NCI-H1930 (cell line): ENCODE measurements around the gene CCR1.
"Not testable (repeated sequence)": the region's sequence is repeated elsewhere in the genome, so short reads cannot be mapped to it uniquely, and the experiment has no call there.

Experiments used
- DNase-seq, 2 experiments: peaks; one replicate each; lab custom pipeline; 2025; lab: John Stamatoyannopoulos, UW

Gene CCR1

GRCh38 chr3:46212101-46212500, 4.0 kb upstream of the CCR1 start:
- DNase-seq = no peak

- no peak for DNase-seq
Observed at GRCh38 chr3:46209746-46210470, 1.8 kb upstream of the CCR1 start.

- DNase-seq = no peak
Observed at GRCh38 chr3:46209053-46209452, 940 bp upstream of the CCR1 start.

DNA sequence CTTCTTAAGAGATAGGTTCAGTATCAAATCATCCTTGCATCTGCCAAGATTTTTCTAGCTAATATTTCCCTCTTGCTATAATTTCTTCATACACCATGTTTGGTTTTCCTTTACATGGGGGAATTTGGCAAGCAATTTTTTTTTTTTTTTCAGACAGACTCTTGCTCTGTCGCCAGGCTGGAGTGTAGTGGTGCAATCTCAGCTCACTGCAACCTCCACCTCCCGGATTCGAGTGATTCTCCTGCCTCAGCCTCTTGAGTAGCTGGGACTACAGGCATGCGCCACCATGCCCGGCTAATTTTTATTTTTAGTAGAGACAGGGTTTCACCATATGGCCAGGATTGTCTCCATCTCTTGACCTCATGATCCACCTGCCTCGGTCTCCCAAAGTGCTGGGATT, 599 bp downstream of the CCR1 start:
- not testable (repeated sequence) for DNase-seq

GRCh38 chr3:46206282-46207015, 1.7 kb downstream of the CCR1 start:
- no peak for DNase-seq

DNA sequence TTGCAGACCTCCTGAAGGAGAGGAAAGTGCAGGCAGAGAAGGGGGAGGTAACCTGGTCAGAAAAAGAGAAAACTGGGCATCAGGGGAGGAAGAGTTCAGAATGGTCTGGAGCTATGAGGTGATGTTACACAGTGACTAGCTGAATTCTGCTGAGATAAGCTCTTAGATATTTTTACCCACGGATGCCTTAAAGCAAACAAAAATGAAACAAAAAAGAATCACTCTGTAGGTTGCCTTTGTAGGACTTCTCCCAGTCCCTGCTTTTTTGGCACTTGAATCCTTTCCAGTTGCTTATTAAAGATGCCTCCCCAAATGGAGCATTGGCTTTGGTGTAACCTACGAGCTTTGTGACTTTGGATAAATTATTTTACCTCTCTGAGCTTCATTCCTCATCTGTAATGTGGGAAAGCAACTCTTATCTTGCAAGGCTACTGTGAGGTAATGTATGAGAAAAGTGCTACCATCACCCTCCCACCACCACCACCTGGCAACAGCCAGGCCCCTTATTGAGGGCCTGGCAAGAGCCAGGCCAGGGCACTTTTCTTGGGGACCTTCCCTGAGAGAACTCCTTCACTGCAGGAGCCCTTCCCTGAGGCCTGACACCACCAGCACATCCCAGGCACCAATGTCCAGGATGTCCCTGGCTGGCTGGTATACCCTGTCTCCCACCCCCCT, 2.7 kb downstream of the CCR1 start:
- no peak for DNase-seq

GRCh38 chr3:46203681-46204080, 4.4 kb downstream of the CCR1 start:
- no peak for DNase-seq

- no peak for DNase-seq
Observed at GRCh38 chr3:46202535-46202934, 5.6 kb downstream of the CCR1 start.

GRCh38 chr3:46200790-46201189, 7.3 kb downstream of the CCR1 start:
- no peak for DNase-seq

DNA sequence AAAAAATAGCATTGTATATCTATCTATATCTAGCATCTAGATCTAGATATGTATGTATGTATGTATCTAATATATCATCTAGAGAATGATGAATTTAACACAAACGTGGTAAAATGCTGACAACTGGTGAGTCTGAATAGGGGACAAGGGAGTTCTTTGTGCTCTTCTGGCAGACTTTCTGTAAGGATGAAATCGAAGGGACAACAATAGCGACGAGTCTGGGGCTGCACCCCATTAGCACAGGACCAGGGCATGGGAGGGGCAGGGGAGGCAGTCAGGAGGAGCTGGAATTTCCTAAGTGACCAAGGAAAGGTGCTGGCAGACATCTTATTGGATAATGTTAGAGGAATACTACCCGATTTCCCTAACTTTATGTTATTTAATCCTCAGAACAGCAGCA, 7.9 kb downstream of the CCR1 start:
- no peak for DNase-seq

DNA sequence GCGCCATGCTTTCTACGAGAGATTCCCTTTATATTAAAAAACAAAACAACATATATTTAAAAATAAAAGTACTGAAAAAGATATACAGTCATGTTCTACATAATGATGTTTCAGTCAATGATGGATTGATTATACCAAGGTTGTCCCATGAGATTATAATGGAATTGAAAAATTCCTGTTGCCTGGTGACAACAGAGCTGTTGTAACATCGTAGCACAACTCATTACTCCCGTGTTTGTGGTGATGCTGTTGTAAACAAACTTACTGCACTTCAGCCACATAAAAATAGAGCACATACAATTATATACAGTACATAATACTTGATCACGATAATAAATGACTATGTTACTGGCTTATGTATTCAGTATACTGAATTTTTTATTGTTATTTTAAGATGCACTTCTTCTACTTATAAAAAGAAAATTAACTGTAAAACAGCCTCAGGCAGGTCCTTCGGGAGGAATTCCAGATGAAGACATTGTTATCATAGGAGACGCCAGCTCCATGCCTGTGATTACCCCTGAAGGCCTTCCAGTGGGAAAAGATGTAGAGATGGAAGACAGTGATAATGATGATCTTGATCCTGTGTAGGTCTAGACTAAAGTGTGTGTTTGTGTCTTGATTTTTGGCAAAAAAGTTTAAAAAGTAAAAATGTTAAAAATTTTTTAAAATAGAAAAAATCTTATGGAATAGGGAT, 11.7 kb downstream of the CCR1 start:
- DNase-seq = no peak

DNA sequence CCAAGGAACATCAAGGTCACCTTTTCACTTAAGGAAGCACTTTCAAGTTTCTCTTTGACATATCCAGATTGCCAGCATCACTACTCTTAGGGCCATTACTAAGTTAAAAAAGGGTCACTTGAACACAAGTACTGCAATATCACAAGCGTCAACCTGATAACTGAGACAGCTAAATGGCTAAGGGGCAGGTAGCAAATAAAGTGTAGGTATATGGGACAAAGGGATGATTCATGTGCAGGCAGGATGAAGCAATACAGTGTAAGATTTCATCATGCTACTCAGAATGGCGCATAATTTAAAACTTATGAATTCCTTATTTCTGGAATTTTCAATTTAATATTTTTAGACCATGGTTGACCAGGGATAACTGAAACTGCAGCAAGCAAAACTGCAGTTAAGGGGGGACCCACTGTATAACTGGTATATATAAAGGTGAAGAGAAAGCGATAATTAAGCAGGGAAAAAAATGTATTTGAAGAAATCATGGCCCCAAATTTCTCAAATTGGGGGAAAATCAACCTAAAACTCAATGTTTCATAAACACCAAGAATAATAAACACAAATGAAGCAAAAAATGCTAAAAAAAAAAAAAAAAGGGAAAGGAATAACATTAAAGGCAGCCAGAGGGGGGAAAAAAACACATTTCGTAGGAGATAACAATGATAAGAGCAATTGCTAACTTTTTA, 13.1 kb downstream of the CCR1 start:
- no peak for DNase-seq

DNA sequence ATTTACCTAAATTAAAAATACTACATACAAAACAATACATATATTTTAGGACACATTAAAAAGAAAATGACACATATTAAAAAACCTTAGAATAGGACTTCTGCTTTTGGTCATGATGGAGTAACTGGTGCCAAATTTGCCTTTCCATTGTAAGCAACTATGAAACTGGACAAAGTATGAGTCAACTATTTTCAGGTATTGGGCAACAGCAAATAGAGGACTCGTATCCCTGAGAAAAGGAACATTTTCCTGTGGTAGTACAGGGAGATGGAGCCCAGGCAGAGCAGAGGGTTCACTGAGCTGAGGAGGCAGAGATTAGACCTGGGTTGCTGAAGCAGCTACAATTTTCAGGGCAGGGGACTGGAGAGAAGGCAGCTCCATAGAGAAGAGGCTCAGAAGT, 14.7 kb downstream of the CCR1 start:
- no peak for DNase-seq

DNA sequence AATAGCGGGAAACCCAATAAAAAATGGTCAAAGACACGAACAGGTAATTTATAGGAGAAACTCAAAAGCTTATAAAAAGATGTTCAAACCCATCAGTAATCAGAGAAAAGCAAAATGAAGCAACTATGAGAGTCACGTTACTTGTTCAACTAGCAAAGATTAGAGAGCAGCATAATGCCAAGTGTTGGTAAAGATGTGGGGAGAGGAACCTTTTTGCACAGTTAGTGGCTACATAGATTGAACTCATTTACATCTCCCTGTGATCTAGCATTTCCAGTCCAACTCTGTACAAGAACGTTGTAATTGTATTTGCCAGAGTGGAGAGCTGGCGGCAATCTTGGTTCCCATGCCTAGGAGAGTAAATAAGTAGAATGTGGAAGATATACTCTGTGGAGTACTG, 15.2 kb downstream of the CCR1 start:
- no peak for DNase-seq

- DNase-seq = no peak
Observed at GRCh38 chr3:46191730-46192129, 16.4 kb downstream of the CCR1 start.

DNA sequence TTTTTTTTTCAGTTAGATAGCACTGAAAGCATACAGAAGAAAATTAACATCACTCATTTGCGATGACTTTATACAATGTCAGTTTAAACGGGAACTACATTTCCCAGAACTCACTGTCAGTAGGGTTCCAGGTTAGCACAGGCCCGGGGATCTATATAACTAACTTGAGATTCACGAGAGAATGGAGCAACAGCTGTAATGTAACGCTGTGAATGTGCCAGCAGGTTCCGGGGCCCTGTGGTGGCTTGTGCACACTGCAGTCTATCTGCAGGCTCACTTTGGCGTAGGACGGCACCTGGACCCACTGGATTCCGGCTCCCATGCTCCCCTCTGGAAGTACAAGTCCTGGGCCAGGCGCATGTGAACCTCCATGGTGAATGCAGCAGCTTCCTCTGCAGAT, 19.4 kb downstream of the CCR1 start:
- no peak for DNase-seq

DNA sequence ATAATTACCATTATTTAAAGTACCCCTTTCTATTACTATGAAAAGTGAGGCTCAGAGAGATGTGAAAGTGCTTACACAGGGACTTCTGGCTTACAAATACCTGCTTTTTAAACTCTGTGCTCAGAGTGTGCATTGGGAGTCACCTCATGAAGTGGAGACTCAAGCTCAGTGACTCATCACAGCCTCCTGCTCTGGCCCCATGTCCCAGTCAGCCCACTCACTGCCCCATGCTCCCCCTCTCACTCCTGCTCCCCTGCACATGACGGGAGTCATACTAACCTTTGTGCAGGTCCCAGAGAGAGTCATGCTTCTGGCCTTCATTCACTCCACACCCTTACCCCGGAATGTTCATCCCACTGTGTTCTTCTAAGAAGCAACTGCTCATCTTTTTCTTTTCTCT, 20.2 kb downstream of the CCR1 start:
- no peak for DNase-seq

GRCh38 chr3:46187341-46187700, 20.8 kb downstream of the CCR1 start:
- no peak for DNase-seq

GRCh38 chr3:46186471-46187340, 21.4 kb downstream of the CCR1 start:
- DNase-seq = no peak

- DNase-seq = no peak
Observed at GRCh38 chr3:46184469-46184868, 23.6 kb downstream of the CCR1 start.

DNA sequence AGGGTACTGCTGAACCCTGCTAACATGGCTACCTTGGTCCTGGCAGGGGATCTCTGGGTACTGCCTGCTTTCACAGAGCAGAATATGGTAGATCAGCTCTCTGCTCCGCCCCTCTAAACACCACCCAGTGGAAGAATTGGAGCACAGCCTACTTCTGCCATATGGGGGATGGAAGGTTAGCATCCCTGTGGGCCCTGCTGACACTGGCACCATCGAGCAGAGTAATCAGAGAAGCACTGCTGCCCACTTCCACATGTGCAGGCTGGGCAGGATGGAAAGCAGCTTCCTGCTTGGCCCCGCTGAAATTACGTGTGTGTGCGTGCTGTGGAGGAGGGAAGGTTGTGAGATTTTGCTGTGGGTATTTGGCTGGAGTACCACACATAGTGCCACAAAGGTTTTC, 24.8 kb downstream of the CCR1 start:
- no peak for DNase-seq
